Activated CD8-positive, alpha-beta memory T cell treated with anti-CD3 and anti-CD28 coated beads, Interleukin-2, amount 50 U/mL, for 48 hours (primary cell): ENCODE measurements around the gene KEL.

Source experiments
- DNase-seq: peaks from one replicate; pipeline ENCODE4 v3.0.0-alpha.2; 2020

Gene KEL

DNA sequence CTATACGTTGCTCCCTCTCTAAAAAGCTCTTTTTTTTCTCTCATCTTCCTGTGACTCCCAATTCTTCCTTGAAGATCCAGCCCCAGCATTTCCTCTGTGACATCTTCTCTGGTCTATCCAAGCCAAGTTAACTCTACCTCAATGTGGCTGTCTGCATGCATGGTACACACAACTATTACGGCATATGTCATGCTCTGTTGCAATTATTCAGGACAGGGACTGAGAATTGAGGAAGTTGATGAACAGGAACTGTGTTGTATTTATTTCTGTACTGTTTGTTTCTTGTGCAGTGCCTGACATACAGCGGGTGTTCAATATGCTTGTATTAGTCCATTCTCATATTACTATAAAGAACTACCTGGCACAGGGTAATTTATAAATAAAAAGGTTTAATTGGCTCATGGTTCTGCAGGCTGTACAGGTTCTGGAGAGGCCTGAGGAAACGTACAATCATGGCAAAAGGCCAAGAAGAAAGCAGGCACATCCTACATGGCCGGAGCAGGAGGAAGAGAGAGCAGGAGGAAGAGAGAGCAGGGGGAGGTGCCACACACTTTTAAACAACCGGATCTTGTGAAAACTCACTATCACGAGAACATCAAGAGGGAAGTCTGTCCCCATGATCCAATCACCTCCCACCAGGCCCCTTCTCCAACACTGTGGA, 34.9 kb downstream of the KEL start:
- DNase-seq, result no peak

DNA sequence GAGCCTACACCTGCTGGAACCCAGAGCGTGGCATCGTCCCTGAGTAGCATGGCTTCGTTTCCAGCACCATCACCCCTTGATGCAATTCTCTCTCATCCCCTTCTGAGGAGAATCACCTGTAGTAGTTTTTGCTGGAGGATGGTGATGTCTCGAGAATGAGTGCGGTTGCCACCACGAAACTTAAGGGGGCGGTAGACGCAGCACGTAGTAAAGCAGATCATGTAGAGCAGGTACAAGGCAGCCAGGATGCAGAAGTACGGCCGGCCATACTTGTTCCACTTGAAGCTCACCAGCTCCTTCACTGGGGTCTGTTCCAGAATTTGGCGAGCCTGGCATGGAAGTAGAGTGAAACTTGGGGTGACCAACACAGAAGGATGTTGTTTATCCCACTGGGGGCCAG, 36.8 kb downstream of the KEL start:
- no peak for DNase-seq

DNA sequence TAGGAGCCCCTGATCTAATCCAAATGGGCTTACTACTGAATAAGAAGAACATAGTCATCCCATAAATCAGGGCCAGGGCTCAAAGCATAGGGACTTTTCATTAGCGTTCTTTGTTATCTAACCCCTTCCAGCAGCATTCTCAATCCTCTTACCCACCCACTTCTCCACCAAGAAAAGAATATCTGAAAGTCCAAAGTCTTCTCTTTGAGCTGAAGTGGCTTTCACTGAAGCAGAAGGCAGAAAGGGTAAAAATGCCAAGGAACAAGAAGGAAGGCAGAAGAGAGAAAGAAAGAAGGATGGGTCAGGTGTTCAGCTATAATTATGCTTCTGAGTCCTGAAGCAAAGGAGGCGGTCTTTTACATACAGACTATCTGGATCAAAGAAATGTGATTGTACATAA, 38.8 kb downstream of the KEL start:
- DNase-seq, result no peak

DNA sequence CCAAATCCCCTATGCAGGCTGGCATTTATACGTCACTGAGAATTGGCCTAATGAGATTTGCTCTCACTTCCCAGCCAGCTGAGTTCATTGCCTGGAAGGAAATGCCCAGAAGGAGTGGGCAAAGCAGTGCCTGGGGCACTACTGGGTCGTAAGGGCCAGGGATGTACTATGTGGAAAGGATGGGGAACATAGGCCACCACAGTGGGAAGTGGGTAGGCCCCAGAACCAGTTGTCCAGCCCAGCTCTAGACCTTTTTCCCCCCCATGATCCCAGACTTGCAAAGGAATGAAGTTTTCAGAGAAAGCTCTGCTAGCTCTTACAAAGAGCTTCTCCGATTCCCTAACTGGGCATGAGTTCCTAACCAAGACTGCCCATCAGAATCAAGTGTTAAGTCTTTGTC, 42.5 kb downstream of the KEL start:
- no peak for DNase-seq

DNA sequence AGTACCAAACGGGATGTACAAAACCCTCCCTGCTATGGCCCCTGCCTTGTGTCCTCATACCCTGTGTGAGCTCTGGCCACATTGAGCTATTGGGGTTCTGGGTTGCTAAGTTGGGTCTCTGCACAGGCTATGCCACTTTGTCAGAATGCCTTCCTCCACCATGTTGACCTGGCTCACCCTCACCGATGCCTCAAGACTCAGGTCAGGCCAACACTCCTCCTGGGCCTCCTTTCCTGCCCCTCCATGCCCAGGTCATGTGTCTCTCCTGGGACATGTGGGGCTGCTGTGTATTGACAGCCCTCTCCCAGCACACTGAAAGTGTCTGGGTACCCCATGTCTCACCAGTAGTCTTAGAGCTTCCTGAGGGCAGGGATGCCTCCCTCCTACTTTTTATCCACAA, 43.3 kb downstream of the KEL start:
- peak; percentile 20 for DNase-seq

DNA sequence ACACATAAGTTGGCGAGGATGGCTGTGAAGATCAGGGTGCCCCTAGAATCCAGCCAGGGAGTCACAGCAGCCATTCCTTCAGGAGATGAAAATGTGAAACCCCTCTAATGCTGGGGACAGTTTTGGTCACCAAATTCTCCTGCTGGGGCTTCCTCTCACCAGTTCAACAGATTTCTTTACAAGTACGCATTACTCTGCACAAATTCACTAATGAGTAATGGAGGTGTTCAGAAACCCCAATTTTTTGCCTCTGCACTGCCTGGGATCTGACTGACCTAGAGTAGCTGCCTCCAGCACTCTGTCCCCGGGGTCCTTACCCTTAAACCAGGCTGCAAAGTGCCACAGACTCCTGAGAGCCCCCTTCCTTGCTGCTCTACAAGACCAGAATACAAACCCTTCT, 44.7 kb downstream of the KEL start:
- DNase-seq, result no peak

DNA sequence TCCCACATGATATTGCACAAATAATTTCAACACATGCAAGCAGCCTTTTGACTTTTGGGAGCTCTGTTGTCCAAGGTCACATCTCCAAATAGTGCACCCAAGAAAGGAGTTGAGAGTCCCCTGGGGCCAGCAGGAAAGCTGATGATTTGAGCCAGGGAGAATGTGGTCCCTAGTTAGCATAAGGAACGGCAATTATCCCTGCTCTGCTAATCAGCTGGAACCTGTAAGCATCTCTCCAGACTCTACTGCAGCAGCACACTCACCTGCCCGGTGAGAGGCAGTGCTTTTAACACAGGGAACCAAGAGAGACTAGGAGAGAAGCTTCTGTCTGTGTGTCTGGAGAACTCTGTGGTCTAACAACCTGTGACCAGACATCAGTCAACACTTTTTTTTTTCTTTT, 45.7 kb downstream of the KEL start:
- no peak for DNase-seq

DNA sequence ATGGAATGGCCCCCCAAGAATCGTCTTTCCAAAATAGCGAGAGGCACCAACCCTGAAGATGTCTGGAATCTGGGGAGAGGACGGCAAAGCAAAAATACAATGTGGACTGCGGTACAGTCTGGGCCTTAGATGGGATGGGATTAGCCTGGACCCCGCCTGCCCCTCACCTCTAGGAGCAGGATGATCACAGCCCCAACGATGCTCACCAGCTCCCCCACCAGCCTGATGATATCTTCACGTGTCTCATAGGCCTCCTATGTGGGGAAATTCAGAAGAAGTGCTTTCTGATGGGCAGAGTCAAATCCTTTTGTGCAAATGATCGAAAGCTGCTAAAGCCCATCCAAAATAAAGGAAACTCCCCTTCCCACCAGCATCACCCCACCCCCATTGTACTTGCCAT, 46.8 kb downstream of the KEL start:
- no peak for DNase-seq

DNA sequence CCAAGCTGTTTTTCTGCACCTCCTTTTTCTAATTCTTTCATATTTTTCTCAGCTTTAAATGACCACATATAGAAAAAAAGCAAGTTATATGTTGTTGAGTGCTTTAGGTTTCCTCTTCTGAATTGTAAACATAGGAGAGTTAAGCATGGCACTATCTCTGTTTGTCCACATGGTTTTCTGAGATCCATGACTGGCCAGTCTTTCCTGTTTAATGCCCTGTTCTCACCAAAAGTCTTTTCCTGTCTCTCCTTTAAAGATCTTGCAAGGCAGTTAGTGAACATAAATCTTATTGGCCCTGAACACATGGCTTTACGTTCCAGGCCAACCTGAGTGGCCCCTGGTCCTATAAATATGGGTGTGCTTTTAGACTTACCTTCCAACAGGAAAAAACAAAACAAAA, 48.0 kb downstream of the KEL start:
- no peak for DNase-seq

DNA sequence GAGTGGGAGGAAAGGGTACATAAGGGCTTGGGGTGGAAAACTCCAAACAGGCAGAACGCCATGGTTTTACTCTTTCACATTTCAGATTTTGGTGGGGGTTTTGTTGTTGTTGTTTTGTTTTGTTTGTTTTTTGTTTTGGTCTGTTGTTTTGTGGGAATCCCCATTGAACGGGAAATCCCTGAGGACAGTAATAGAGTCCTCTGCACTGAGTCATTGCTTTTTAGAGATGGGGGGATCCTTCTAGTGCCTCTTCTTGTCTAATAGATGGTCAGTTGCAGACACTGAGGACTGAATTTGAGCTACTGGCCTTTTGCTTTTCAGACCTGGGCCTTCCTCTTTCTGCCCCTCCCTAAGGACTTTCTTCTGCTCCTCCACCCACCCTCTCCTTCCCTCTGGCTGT, 48.6 kb downstream of the KEL start:
- DNase-seq, result no peak

DNA sequence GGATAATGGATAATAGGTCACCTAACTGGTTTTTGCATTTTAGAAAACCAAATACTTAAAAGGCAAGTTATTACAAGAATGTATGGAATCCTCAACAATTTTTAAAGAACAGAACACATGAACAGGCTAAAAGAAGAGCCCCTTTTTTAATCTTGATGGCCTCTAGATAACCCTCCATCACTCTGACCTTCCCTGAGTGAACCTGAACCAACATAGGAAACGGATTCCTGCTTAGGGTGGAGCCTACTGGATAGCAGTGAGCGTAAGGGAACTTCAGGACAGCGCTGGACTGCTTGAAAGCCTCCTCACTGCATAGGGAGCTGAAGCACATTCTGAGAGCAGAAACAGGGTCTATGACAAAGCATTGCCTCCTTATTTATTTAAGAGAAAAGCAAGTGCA, 49.1 kb downstream of the KEL start:
- DNase-seq, result no peak

DNA sequence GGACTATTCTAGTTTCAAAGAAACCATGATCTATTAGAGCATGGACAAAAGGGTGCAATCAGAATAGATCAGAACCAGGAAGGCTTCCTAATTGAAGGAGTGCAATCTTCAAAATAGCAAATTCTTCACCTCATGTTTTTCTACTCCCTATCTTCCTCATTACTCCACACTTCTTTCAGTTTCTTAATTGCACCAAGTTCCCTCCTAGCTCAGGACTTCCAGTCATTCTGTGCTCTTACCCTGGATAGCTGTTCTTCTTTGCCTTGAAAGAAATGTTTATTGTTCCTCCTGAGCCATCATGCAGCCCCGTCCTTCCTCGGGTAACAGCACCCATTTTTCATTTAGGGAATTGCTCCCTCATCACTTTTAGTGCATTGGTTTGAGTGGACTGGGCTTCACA, 51.7 kb downstream of the KEL start:
- DNase-seq, result no peak

DNA sequence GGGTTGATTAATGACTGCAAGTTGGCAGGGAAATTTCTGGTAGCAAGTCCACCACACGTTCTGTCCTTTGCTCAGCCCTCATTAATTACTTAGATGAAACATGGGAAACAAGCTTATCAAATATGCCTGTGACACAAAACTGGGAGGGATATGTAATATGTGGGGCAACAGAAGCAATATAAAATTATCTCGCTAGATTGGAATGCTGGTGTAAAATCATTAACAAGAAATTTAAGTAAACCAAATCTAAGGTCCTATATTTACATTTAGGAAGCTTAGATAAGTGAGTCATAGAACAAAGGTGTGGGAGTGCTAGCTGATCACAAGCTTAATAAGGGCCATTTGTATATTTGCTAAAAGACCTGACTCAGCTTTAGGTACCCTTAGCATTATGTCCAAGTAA, 52.1 kb downstream of the KEL start:
- DNase-seq, result no peak

DNA sequence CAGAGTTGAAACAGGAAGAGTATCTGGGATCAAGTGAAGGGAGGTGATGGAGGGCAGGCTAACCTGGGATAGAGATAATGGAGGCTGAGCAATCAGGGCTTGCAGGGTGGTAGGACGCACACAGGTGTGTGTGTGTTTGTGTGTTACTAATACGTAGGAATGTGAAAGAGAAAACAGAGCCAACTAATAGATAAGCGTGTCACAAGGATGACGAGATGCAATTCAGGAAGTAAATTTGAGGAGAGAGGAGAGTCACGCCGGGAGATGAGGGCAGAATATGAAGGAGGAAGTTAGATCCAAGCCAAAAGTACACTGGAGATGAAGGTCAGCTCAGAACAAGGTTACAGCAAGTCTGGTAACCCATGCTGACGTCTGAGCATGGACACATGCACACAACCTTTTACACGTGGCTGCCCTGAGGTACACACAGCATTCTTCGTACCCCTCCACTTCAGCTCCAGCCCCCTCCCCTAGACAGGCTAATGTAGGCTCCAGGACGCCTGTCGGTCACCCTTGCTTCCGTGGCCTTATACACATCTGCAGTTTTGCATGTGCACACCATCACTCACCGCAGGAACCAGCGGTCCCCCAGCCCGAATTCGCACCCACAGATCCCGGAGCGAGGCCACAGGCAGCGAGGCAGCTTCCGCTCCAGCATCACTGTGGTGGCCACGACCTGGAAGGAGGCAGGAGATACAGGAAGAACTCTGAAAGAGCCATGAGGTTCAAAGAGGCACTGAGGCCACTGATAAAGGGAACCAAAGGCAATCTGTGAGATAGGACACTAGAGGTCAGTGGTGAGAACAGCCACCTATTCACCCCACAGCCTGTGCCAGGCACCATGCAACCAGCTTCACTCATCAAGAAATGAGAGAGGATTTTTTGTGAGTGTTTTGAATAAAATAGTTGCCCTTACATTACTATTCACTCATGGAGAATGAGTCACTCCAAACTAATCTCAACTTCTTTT, 53.0 kb downstream of the KEL start:
- DNase-seq, result no peak

DNA sequence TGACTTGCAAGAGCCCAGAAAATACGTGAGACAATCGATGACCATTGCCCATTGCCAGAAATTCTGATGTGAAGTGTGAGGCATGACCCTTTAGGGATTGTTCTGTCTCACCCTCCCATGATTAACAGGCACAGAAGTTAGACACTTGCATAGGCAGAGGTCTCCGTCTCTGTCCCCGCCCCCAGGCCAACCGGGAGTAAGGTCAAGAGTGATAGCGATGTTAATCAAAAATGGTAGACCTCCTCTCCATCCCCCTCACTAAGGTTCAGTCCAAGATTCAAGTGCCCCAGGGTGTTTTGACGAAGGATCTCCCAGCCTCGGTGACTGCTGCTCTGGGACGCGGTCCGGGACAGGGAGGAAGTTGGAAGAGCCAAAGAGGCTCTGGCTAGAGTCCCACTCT, 53.9 kb downstream of the KEL start:
- no peak for DNase-seq

DNA sequence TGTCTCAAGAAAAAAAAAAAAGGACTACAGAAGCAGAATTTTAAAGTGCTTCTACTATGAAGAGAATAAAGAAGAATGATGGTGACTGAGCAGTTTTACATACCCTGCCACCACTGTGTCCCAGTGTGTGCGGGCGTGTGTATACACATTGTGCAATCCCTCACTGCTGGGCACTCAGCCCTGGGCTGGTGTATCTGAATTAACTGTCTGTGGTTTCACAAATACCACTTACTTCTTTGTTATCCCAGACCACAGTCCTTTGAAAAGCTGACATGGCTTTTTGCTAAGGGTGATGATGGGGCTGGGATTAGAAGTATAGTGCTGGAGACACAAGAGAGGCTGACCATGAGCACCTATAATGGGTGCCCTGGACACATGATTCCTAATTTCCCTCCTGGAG, 55.5 kb downstream of the KEL start:
- no peak for DNase-seq

DNA sequence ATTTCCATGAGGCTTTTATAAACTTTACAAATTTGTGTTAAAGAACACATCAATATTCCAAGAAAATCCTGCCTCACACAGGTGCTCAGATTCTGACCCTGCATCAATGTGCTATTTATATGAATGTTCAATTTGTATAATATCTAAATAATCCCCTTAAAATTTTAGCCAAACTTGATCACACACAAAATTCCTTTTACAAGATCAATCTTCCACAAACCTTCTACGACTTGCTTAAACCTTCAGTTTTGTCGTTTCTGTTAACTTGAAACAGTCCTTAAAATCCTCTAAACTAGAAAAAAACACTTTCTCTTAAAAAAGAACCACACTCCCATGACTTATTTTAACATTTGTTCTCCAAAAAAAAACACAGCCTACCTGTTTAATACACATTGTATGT, 56.4 kb downstream of the KEL start:
- no peak for DNase-seq

DNA sequence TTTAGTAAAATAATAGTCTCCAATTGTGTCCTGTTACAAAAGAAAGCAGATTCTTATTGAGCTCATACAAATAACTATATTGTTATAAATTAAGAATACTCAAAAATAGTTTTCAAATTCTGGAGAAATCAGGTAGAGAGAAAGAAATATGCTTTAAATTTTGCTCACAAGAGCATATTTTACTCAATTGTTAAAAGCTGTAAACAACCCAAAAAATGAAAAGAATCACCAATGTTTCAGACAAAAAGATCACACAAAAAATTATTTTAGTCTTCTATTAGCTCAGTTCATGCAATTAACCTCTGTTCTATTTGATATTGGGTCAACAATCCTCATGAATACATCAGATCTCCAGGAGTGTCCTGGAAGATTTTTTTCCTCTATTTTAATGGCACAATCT, 58.0 kb downstream of the KEL start:
- no peak for DNase-seq

DNA sequence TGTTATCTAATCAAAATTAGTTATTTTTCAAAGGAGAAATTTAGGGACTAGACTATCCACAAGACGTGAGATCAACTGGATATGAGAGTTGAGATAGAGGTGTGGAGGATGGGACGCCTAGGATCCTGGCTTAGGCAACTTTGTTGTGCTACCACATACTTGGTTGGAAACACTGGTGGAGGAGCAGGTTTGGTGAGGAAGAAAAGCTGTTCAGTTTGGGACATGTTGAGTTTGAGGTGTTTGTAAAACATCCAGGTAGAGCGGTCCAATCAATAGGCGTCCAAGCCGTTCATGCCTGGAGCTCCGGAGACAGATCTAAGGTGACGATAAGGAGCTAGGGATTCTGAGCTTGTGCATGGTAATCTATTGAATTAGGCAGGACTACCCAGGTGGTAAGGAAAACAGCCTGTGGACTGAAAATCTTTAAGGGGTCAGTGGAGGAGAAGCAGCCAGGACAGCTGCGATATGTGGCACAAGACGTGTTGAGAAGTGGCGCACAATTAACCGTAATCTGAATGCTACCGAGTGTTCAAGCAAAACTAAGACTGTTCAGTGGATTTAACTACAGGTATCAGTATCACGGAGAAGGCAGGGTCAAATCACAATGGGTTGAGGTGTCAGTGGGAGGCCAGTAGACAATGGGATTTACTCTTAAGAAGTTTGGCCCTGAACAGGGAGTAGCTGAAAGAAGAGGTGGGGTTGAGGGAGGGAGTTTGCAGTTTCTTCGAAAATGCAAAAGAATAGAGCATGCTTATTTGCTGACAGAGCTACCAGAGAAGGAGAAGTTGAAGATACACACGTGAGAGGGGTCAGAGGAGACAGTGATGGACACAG, 60.5 kb downstream of the KEL start:
- DNase-seq, result no peak

DNA sequence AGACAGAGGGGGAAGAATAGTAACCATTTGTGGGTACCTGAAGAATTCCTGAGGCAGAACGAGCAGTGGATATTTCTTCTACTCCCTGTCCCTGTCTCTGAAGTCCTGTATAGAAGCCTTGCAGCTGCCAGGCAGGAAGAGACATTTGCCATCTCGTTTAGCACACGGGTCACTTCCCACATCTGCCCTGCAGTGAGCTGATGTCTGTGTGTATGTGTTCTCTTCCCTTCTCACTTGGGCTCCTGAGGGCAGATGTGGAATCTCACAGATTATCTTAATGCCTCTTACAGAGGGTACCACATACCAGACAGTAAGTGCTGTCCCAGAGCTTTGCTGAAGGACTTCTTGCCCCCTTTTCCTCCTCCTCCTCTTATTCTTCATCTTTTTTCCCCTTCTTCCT, 62.5 kb downstream of the KEL start:
- DNase-seq, result no peak

DNA sequence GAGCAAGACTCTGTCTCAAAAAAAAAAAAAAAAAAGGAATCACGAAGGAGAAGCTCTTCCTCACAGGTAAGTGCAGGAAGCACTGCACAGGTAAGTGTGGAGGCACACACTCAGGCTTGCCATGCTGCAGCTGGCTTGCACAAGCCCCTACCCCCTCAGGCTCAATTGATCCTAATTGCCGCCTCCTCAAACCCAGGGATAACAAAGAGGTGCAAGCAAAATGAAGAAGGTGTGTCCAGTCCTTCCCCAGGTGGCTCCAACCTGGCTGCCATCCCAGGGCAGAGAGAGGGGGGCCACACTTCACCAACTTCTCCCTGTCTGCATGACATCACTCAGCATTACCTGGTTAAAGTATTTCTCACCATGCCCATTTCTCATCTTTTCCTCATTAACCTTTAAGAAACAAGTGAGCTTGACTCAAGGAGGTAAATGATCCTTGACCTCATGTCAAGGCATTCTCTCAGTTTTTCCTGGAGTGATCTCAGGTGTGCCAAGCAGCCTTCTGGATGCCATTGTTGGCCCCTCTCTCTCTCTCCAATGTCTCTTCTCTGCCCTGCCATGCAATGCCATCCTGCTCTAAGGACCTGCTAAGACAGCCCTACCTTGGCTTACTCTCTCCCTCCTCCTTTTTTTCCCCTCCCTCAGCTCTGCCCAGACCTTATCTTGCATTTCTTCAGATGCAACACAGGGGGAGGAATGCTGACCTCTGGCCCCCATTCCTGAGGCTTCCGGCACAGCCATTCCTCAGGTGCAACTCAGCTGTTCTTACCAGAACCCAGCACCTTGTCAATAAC, 63.6 kb downstream of the KEL start:
- peak; percentile 30 for DNase-seq

DNA sequence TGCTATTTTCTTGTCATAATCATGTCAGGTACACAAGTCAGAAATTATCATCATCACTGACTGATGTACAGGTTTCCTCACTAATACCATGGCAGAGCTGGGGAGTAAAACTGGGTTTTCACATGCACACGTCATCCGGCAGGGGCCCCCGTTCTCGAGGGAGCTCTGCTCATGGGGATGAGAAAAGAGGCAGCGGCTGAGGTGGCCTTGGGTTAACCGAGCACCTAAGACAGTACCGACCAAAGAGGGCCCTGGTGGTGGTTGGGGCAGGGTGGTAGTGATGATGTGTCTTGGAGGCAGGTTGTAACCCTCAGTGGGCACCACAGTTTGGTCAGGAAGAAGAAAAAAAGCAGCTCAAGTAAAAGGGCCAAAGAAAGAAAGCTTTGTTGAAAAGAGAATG, 64.5 kb downstream of the KEL start:
- peak; percentile 28 for DNase-seq
